Measurements from ENCODE around the gene TEX14. TPM values are rescaled to one million over a fixed set of nuclear protein-coding genes. Genes with fewer than 3 reads are reported as not detected.

TEX14 gene

Small RNA genes lying within 50 kb of the gene (small RNA-seq; reads per million reads assigned to genes)
- gene AC011195.1 (ENCODE audit: low read depth) (not detected), gene RF00012 (ENCODE audit: low read depth) (not detected), gene RNU1-108P (ENCODE audit: low read depth) (not detected), gene RNU1-52P (ENCODE audit: low read depth) (not detected), gene RNU1-85P (ENCODE audit: low read depth) (not detected)
